RWPE1 (cell line): ENCODE measurements around the gene AXIN2.

ENCODE experiments used
- CTCF ChIA-PET: fragments of 350-600 bp; sonication (Branson Sonifier 250); formaldehyde crosslinking; extraction: SDS; loops from one replicate; lab custom pipeline; 2021; lab: Yijun Ruan, JAX
- POLR2A ChIA-PET: fragments of 400-600 bp; formaldehyde crosslinking; extraction: SDS; loops from one replicate; lab custom pipeline; 2020; ENCODE audit warnings: antibody characterized with exemption; ENCODE audit not compliant: low non-redundant PET; lab: Yijun Ruan, JAX
- DNase-seq: peaks from one replicate; pipeline ENCODE4 v3.0.0; 2012; ENCODE audit warnings: low spot score
- H3K27ac ChIP-seq: fragments of 450-650 bp; 2 replicates; pipeline ENCODE4 v1.5.1; 2017
- TF ChIP-seq, protein P1 (sequence below): fragments of 450-650 bp; conservative IDR thresholded peaks from 2 replicates; pipeline ENCODE4 v1.5.1; 2017; ENCODE audit warnings: low read depth, mild to moderate bottlenecking

Gene AXIN2, protein sequence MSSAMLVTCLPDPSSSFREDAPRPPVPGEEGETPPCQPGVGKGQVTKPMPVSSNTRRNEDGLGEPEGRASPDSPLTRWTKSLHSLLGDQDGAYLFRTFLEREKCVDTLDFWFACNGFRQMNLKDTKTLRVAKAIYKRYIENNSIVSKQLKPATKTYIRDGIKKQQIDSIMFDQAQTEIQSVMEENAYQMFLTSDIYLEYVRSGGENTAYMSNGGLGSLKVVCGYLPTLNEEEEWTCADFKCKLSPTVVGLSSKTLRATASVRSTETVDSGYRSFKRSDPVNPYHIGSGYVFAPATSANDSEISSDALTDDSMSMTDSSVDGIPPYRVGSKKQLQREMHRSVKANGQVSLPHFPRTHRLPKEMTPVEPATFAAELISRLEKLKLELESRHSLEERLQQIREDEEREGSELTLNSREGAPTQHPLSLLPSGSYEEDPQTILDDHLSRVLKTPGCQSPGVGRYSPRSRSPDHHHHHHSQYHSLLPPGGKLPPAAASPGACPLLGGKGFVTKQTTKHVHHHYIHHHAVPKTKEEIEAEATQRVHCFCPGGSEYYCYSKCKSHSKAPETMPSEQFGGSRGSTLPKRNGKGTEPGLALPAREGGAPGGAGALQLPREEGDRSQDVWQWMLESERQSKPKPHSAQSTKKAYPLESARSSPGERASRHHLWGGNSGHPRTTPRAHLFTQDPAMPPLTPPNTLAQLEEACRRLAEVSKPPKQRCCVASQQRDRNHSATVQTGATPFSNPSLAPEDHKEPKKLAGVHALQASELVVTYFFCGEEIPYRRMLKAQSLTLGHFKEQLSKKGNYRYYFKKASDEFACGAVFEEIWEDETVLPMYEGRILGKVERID

DNA sequence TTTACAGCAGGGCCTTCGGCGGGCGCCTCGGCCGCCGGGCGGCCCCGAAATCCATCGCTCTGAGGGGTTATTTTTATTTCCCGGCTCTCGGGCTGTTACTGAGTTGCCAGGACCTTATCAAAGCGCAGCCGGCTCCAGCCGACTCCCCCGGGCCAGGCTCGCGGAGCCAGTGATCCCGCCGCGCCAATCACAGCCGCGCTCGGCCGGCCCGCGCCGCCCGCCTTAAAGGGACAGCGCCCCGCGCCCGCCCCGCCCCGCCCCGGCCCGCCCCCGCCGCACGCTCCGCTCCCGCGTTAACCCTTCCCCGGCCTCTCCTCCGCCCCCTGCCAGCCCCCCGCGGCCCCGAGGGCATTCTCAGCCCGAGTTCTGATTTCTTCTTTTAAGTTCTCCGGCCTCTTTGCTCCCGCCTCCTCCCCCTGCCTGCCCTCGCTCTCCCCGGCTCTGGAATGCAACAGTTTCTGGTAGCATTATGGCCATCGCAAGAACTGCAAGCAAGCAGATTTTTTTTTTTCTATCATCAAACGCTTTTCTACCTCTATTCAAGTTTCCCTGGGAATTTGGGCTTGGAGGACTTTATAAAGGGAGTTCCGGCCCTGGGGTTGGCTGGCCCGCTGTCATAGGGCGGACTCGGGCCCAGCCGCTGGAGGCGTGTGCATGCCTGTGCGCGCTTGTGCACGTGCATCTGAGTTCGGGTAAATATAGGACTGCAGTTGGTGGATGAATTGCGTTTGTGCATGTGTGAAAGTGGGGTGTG lies at the start of gene AXIN2:
Gene AXIN2 (minus strand): TSS at position 197 of the 754 bp plus-strand sequence. CDS start 3,028 bp downstream, outside the sequence.
- TF ChIP-seq, protein P1, sequence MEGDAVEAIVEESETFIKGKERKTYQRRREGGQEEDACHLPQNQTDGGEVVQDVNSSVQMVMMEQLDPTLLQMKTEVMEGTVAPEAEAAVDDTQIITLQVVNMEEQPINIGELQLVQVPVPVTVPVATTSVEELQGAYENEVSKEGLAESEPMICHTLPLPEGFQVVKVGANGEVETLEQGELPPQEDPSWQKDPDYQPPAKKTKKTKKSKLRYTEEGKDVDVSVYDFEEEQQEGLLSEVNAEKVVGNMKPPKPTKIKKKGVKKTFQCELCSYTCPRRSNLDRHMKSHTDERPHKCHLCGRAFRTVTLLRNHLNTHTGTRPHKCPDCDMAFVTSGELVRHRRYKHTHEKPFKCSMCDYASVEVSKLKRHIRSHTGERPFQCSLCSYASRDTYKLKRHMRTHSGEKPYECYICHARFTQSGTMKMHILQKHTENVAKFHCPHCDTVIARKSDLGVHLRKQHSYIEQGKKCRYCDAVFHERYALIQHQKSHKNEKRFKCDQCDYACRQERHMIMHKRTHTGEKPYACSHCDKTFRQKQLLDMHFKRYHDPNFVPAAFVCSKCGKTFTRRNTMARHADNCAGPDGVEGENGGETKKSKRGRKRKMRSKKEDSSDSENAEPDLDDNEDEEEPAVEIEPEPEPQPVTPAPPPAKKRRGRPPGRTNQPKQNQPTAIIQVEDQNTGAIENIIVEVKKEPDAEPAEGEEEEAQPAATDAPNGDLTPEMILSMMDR = peak; percentile 29; the same call in 1 of the 2 replicates
- peak; percentile 98 for DNase-seq
- POLR2A ChIA-PET = no interaction called here
- CTCF ChIA-PET = no interaction called here
- peak within 1 kb of the TSS; percentile 86 for H3K27ac ChIP-seq

DNA sequence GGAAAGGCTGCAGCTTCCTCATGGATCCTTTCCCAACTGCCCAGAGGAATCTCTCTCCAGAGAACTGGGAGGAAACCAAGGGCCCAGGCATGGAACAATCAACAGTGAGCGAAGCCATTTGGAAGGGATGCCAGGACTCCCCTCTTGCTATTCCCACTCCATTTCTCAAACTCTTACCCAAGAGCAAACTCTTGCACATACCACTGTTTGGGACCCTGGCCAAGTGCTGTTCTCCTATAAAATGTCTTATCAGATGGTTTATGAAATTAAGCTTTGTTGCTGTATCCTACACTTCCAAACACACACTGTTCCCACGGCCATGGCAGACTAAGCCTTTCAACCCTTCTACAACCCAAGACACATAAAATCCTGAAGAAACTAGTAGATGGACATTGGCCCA lies 48.3 kb upstream of the AXIN2 start:
- CTCF ChIA-PET = no interaction called here
- POLR2A ChIA-PET = no interaction called here
- no peak for DNase-seq

DNA sequence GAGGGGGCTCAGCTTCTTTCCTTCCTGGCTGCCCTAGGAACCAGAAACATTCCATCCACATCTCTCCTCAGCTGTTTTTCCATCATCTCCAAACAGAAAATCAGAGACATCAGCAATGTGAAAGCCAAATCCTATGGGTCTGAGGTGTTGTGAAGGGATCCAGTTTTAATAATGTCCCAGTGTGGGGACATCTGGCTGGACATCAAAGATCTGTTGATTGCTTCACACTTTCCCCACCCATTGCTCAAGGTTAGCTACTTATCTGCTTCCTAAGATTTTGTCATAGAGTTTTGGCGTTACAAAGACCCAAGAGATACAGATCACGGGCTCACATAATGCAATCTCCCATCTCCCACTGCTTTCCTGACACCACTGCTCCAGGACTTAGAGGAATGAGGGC lies 47.8 kb upstream of the AXIN2 start:
- POLR2A ChIA-PET = no interaction called here
- no peak overlapping the region for H3K27ac ChIP-seq
- DNase-seq = no peak
- TF ChIP-seq, protein P1 = no peak
- CTCF ChIA-PET = no interaction called here

More for the DNA sequence above, 48.3 kb upstream of the AXIN2 start:
- H3K27ac ChIP-seq = no peak overlapping the region
- TF ChIP-seq, protein P1 = no peak

DNA sequence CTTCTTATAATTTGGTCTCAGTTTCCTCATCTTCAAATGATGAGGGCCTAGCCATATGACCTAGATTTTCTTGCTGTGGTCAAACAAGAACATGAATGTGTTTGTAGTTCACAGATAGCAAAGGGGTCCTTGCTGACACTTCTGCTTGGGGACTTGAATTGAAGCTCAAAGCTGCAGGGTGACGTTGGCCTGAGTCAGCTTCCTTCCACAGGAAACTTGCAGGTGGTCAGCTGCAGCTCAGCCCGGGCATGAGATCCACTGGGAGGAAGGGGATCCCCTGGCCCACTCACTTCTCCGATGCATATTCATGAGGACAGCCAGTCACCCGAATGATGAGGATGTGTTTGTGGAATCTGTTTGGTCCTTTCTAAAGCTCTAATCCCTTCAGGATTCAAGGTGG lies 42.6 kb upstream of the AXIN2 start:
- POLR2A ChIA-PET = no interaction called here
- CTCF ChIA-PET = interaction anchor here (0.6 to 0.7 kb wide), 2 partner anchors 45 to 78 kb away, joined by 3 to 6 read pairs; no protein-coding TSS in a partner anchor
- no peak for DNase-seq
- H3K27ac ChIP-seq = no peak overlapping the region
- TF ChIP-seq, protein P1 = no peak

DNA sequence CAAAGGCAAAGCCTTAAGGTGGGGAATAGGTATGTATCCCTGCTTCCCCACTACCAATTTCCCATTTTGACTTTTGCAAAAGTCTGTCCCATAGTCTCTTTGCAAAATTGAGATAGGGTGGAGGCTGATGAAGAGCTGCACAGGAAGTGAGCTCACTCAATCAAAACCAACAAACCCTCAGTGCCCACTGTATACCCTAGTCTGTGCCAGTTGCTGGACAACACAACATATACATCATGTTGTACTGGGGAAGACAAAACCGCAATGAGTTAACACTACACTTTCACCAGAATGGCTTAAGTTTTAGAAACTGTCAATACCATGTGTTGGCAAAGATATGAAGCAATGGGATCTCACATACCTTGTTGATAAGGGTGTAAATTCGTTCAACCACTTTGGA lies 40.4 kb upstream of the AXIN2 start:
- POLR2A ChIA-PET = no interaction called here
- CTCF ChIA-PET = no interaction called here
- DNase-seq = no peak
- TF ChIP-seq, protein P1 = no peak
- H3K27ac ChIP-seq = no peak overlapping the region

DNA sequence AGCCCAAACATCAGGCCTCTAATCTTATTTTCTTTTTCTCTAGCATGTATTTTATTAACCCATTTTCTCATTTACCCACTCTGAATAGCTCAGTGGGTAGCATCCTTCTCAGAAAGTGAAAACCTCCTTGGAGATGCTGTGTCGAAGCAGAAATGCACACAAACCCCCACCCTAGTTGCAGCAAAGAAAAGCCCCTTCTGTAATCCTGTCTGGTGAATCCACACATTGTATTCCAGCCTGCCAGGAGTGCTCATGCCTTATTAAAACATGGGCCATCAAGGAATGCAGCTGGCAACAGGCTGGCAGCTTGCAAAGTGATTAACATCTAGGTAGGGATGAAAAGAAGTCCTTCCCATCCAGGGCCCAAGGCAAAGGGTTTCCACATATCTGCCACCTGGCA lies 39.7 kb upstream of the AXIN2 start:
- TF ChIP-seq, protein P1 = no peak
- no peak overlapping the region for H3K27ac ChIP-seq
- CTCF ChIA-PET = no interaction called here
- POLR2A ChIA-PET = no interaction called here
- no peak for DNase-seq
